ENCODE measurements around the gene WDPCP. TPM values are rescaled to one million over a fixed set of nuclear protein-coding genes. Genes with fewer than 3 reads are reported as not detected.

WDPCP gene
- total and polyA plus RNA-seq, 10 donors = 2.1 to 20.0 (median 13.3) TPM

GRCh38 chr2:63378589-63378988 lies 209.7 kb downstream of the WDPCP start:
- no peaks in the 10 kb centered on the region for H3K27me3 ChIP-seq (replicated peaks in 1 of 7)
- no peaks in the 10 kb centered on the region for H3K4me1 ChIP-seq
- WGBS, 5 donors = 80 to 98% (median 91%) methylated on average over 1 of the region's 1 CpG
- H3K27ac ChIP-seq = no peak overlapping the region
- no peak for DNase-seq
- no peaks in the 10 kb centered on the region for H3K9me3 ChIP-seq
- peaks cover 0 to 22% (median 0%) of the 10 kb centered on the region in 6 donors for H3K36me3 ChIP-seq
- TF ChIP-seq POLR2A (IDR thresholded peaks at IDR 0.05) (no peak), CTCF (IDR thresholded peaks at IDR 0.05 in 8 of 11, conservative IDR thresholded peaks at IDR 0.05 in 3 of 11) (no peak), POLR2AphosphoS5 (IDR thresholded peaks at IDR 0.05) (no peak)
- H3K4me3 ChIP-seq = no peak overlapping the region
- intact Hi-C loops (cut with DNase I; ENCODE audit: low total_unique reads) = no loop called here

GRCh38 chr2:63374341-63374740 lies 213.9 kb downstream of the WDPCP start:
- H3K36me3 ChIP-seq = peaks cover 0 to 27% (median 0%) of the 10 kb centered on the region in 6 donors
- intact Hi-C loops (cut with DNase I; ENCODE audit: low total_unique reads) = no loop called here
- H3K4me3 ChIP-seq = no peak overlapping the region
- TF ChIP-seq CTCF (IDR thresholded peaks at IDR 0.05 in 8 of 11, conservative IDR thresholded peaks at IDR 0.05 in 3 of 11) = no peak
- no peak for TF ChIP-seq POLR2A (IDR thresholded peaks at IDR 0.05)
- TF ChIP-seq POLR2AphosphoS5 (IDR thresholded peaks at IDR 0.05) = no peak
- H3K9me3 ChIP-seq = peaks cover 0 to 28% (median 26%) of the 10 kb centered on the region in 8 donors
- 96 to 99% (median 96%) methylated on average over 2 of the region's 2 CpGs for WGBS, 5 donors
- DNase-seq = no peak
- no peaks in the 10 kb centered on the region for H3K27me3 ChIP-seq (replicated peaks in 1 of 7)
- H3K27ac ChIP-seq = no peak overlapping the region
- H3K4me1 ChIP-seq = no peaks in the 10 kb centered on the region

- no peak for TF ChIP-seq POLR2AphosphoS5 (IDR thresholded peaks at IDR 0.05)
- TF ChIP-seq CTCF (IDR thresholded peaks at IDR 0.05 in 8 of 11, conservative IDR thresholded peaks at IDR 0.05 in 3 of 11) = no peak
- TF ChIP-seq POLR2A (IDR thresholded peaks at IDR 0.05) = no peak
- Histone ChIP-seq H3K36me3 (peaks cover 0 to 24% (median 0%) of the 10 kb centered on the region in 6 donors), H3K27ac (no peak overlapping the region), H3K9me3 (peaks cover 0 to 28% (median 26%) of the 10 kb centered on the region in 8 donors), H3K4me1 (no peaks in the 10 kb centered on the region), H3K27me3 (replicated peaks in 1 of 7) (no peaks in the 10 kb centered on the region), H3K4me3 (no peak overlapping the region)
- 93 to 100% (median 99%) methylated on average over 3 of the region's 3 CpGs for WGBS, 5 donors
- DNase-seq = no peak
- intact Hi-C loops (cut with DNase I; ENCODE audit: low total_unique reads) = no loop called here
Observed at GRCh38 chr2:63372549-63372948, 215.7 kb downstream of the WDPCP start.

GRCh38 chr2:63369146-63369545 lies 219.1 kb downstream of the WDPCP start:
- intact Hi-C loops (cut with DNase I; ENCODE audit: low total_unique reads) = no loop called here
- H3K4me1 ChIP-seq = no peaks in the 10 kb centered on the region
- H3K36me3 ChIP-seq = peaks cover 0 to 24% (median 0%) of the 10 kb centered on the region in 6 donors
- H3K27me3 ChIP-seq (replicated peaks in 1 of 7) = no peaks in the 10 kb centered on the region
- peaks cover 0 to 28% (median 26%) of the 10 kb centered on the region in 8 donors for H3K9me3 ChIP-seq
- TF ChIP-seq CTCF (IDR thresholded peaks at IDR 0.05 in 8 of 11, conservative IDR thresholded peaks at IDR 0.05 in 3 of 11) (no peak), POLR2AphosphoS5 (IDR thresholded peaks at IDR 0.05) (no peak), POLR2A (IDR thresholded peaks at IDR 0.05) (no peak)
- no peak overlapping the region for H3K4me3 ChIP-seq
- no peak overlapping the region for H3K27ac ChIP-seq
- 94 to 100% (median 97%) methylated on average over 1 of the region's 1 CpG for WGBS, 5 donors
- no peak for DNase-seq

All from spleen (tissue), 11 donors.